Type B pancreatic cell (in vitro differentiated cells): Measurements from ENCODE around the gene LHX3. TPM values are rescaled to one million over a fixed set of nuclear protein-coding genes. Genes with fewer than 3 reads are reported as not detected.

Experiments
- DNase-seq: peaks from one replicate; pipeline ENCODE4 v3.0.0; 2021; ENCODE audit warnings: mixed read lengths; ENCODE audit not compliant: unreplicated experiment; ENCODE audit errors: extremely low spot score
- H3K27ac Mint-ChIP-seq: 2 replicates; pipeline ENCODE4 v1.8.0; 2021; ENCODE audit warnings: mild to moderate bottlenecking, mixed read lengths
- H3K27me3 Mint-ChIP-seq: 2 replicates; pipeline ENCODE4 v1.8.0; 2021; ENCODE audit warnings: mixed read lengths
- H3K36me3 Mint-ChIP-seq: 2 replicates; pipeline ENCODE4 v1.8.0; 2021; ENCODE audit warnings: mixed read lengths
- H3K4me1 Mint-ChIP-seq: one replicate; pipeline ENCODE4 v1.8.0; 2021; ENCODE audit warnings: mixed read lengths; ENCODE audit not compliant: unreplicated experiment
- H3K4me3 Mint-ChIP-seq: 2 replicates; pipeline ENCODE4 v1.8.0; 2021; ENCODE audit warnings: mild to moderate bottlenecking, mixed read lengths
- H3K9me3 Mint-ChIP-seq: 2 replicates; pipeline ENCODE4 v1.8.0; 2021; ENCODE audit warnings: mixed read lengths
- total RNA-seq: library from RNA; stranded (reverse); gene quantifications from 2 replicates; pipeline ENCODE4 v1.2.1, GENCODE V29; 2021; ENCODE audit warnings: low replicate concordance
- TF ChIP-seq, protein P1 (sequence below): fragments of 200-600 bp; sonication (generic); conservative IDR thresholded peaks from 2 replicates; pipeline ENCODE4 v1.5.0; 2021; ENCODE audit warnings: antibody characterized with exemption, mild to moderate bottlenecking

Gene LHX3
- total RNA-seq, 1 donor from 2014 or later: 0.10 TPM

GRCh38 chr9:136206602-136207275 is 1.8 kb upstream of the LHX3 start:
- Mint-ChIP-seq H3K27me3 (peaks cover 28% of the 10 kb centered on the region), H3K9me3 (no peaks in the 10 kb centered on the region), H3K27ac (no peak overlapping the region), H3K4me1 (no peaks in the 10 kb centered on the region), H3K36me3 (no peaks in the 10 kb centered on the region), H3K4me3 (no peak overlapping the region)
- TF ChIP-seq, protein P1, sequence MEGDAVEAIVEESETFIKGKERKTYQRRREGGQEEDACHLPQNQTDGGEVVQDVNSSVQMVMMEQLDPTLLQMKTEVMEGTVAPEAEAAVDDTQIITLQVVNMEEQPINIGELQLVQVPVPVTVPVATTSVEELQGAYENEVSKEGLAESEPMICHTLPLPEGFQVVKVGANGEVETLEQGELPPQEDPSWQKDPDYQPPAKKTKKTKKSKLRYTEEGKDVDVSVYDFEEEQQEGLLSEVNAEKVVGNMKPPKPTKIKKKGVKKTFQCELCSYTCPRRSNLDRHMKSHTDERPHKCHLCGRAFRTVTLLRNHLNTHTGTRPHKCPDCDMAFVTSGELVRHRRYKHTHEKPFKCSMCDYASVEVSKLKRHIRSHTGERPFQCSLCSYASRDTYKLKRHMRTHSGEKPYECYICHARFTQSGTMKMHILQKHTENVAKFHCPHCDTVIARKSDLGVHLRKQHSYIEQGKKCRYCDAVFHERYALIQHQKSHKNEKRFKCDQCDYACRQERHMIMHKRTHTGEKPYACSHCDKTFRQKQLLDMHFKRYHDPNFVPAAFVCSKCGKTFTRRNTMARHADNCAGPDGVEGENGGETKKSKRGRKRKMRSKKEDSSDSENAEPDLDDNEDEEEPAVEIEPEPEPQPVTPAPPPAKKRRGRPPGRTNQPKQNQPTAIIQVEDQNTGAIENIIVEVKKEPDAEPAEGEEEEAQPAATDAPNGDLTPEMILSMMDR: no peak
- DNase-seq: no peak

- DNase-seq: no peak
- H3K4me1 Mint-ChIP-seq: no peaks in the 10 kb centered on the region
- no peak overlapping the region for H3K4me3 Mint-ChIP-seq
- peaks cover 36% of the 10 kb centered on the region for H3K27me3 Mint-ChIP-seq
- no peaks in the 10 kb centered on the region for H3K36me3 Mint-ChIP-seq
- H3K27ac Mint-ChIP-seq: no peak overlapping the region
- H3K9me3 Mint-ChIP-seq: no peaks in the 10 kb centered on the region
- TF ChIP-seq, protein P1: no peak
Measured at GRCh38 chr9:136205707-136205992, 722 bp upstream of the LHX3 start.

- TF ChIP-seq, protein P1: no peak
- Mint-ChIP-seq H3K27me3 (peaks cover 47% of the 10 kb centered on the region), H3K9me3 (no peaks in the 10 kb centered on the region), H3K4me3 (no peak overlapping the region), H3K27ac (no peak overlapping the region), H3K4me1 (no peaks in the 10 kb centered on the region), H3K36me3 (no peaks in the 10 kb centered on the region)
- DNase-seq: no peak
Measured at GRCh38 chr9:136204145-136204805, 653 bp downstream of the LHX3 start.

DNA sequence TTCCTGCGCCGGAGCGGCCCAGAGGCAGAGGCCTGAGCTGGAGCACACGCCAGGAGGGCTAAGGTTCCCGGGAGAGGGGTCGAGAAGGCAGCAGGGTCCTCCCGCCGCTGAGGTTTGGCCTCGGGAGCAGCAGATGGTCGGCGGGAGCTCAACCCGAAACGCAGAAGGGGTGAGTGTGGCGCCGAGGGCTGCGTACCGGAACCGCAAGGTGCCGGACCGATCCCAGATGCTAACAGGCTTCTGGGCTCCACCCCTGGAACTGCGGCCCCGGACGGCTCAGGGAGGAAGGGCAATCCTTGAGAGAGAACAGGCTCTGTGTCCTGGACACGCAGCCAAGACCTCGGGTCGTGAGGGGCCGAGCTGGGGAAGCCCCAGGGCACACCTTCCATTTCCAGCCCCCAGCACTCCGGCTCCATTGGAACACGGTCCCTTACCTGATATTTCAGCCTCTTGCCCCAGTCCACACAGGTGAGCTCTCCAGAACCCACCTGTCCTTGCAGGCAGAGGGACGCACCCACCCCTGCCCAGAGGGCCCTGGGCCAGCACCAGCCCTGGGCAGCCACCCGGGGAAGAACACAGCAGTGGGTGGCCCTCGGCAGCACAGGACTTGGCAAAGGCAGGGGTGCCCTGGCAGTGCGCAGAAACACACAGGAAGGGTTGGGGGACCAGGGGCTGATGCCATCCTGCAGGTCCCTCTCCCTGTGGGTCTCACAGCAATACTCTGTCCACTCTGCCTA is 1.4 kb downstream of the LHX3 start:
- Mint-ChIP-seq H3K27me3 (peaks cover 48% of the 10 kb centered on the region), H3K4me1 (no peaks in the 10 kb centered on the region), H3K4me3 (no peak overlapping the region), H3K27ac (no peak overlapping the region), H3K36me3 (no peaks in the 10 kb centered on the region), H3K9me3 (no peaks in the 10 kb centered on the region)
- TF ChIP-seq, protein P1: no peak
- DNase-seq: no peak

- H3K27me3 Mint-ChIP-seq: peaks cover 57% of the 10 kb centered on the region
- TF ChIP-seq, protein P1: no peak
- H3K27ac Mint-ChIP-seq: no peak overlapping the region
- DNase-seq: no peak
- no peaks in the 10 kb centered on the region for H3K4me1 Mint-ChIP-seq
- no peaks in the 10 kb centered on the region for H3K9me3 Mint-ChIP-seq
- no peaks in the 10 kb centered on the region for H3K36me3 Mint-ChIP-seq
- no peak overlapping the region for H3K4me3 Mint-ChIP-seq
Measured at GRCh38 chr9:136202454-136203407, 2.2 kb downstream of the LHX3 start.
